ENCODE results near the gene FAM118A.

Gene FAM118A

GRCh38 chr22:45317551-45318167 is 7.9 kb downstream of the FAM118A start:
- H3K4me3 ChIP-seq (ENCODE audit: low read depth, low read length) = no peak overlapping the region
- TF ChIP-seq CTCF (IDR thresholded peaks at IDR 0.05; ENCODE audit: borderline replicate concordance, insufficient read depth, low read depth, low read length) = no peak

GRCh38 chr22:45318168-45318557 is 8.4 kb downstream of the FAM118A start:
- no peak for TF ChIP-seq CTCF (IDR thresholded peaks at IDR 0.05; ENCODE audit: borderline replicate concordance, insufficient read depth, low read depth, low read length)
- no peak overlapping the region for H3K4me3 ChIP-seq (ENCODE audit: low read depth, low read length)

GRCh38 chr22:45318558-45319323 is 9.0 kb downstream of the FAM118A start:
- H3K4me3 ChIP-seq (ENCODE audit: low read depth, low read length) = no peak overlapping the region
- no peak for TF ChIP-seq CTCF (IDR thresholded peaks at IDR 0.05; ENCODE audit: borderline replicate concordance, insufficient read depth, low read depth, low read length)

DNA sequence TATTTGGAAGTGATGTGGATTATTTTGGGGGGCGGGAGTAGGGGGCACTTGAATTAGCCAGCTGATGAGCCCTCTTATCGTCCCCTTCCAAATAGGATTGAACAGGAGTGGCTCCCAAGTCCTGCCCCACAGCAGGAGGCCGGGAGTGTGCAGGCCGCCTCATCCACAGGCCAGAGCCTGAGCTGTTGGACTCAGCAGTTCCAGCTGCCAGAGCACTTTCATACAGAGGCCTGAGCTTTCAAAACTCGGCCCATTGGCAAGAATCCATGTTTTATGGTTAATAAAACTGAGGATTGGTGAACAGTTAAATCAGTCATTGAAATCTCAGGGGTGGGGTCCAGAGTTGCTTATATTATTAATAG is 9.6 kb downstream of the FAM118A start:
- TF ChIP-seq CTCF (IDR thresholded peaks at IDR 0.05; ENCODE audit: borderline replicate concordance, insufficient read depth, low read depth, low read length) = no peak
- no peak overlapping the region for H3K4me3 ChIP-seq (ENCODE audit: low read depth, low read length)

- no peak overlapping the region for H3K4me3 ChIP-seq (ENCODE audit: low read depth, low read length)
- TF ChIP-seq CTCF (IDR thresholded peaks at IDR 0.05; ENCODE audit: borderline replicate concordance, insufficient read depth, low read depth, low read length) = no peak
These were observed 10.7 kb downstream of the FAM118A start for GRCh38 chr22:45320357-45320976.

- no peak overlapping the region for H3K4me3 ChIP-seq (ENCODE audit: low read depth, low read length)
- no peak for TF ChIP-seq CTCF (IDR thresholded peaks at IDR 0.05; ENCODE audit: borderline replicate concordance, insufficient read depth, low read depth, low read length)
These were observed 12.1 kb downstream of the FAM118A start for GRCh38 chr22:45321827-45322226.
